Fibroblast of lung (primary cell): Measurements from ENCODE around the gene CACNA2D3.

Experiments
- CTCF ChIP-seq, 2 donors: IDR thresholded peaks in 1 of 2; conservative IDR thresholded peaks in 1 of 2; 1 replicate in 1 of 2; 2 replicates in 1 of 2; pipeline ENCODE4 v1.5.1; 2011 to 2012; ENCODE audit warnings: low read length in 2 of 2, control low read depth in 1 of 2, inconsistent platforms in 1 of 2, low read depth in 1 of 2, mild to moderate bottlenecking in 1 of 2
- EZH2 ChIP-seq: IDR thresholded peaks from 2 replicates; pipeline ENCODE4 v1.5.1; 2012; ENCODE audit warnings: low read length, control low read depth, mild to moderate bottlenecking; ENCODE audit errors: missing control alignments

- TF ChIP-seq CTCF (conservative IDR thresholded peaks at IDR 0.05 in 1 of 2, IDR thresholded peaks at IDR 0.05 in 1 of 2; ENCODE audit: low read depth in 1 of 2, low read length in 2 of 2) (peak in 1 of 2 donors; percentile 42), EZH2 (no peak)
These were observed 891.0 kb downstream of the CACNA2D3 start for GRCh38 chr3:55013145-55013925.
